ENCODE data around the gene MMRN2. TPM values are rescaled to one million over a fixed set of nuclear protein-coding genes. Genes with fewer than 3 reads are reported as not detected.
"Not testable (repeated sequence)": the region's sequence is repeated elsewhere in the genome, so short reads cannot be mapped to it uniquely, and the experiment has no call there.

The MMRN2 gene
- 2.3 TPM for polyA plus RNA-seq (2012; ENCODE audit: missing spikeins)

GRCh38 chr10:86957471-86958115 is at the start of gene MMRN2:
Gene MMRN2 (minus strand): TSS chr10:86957615. CDS start chr10:86957541, 74 bp downstream.
- FAIRE-seq (no peak), DNase-seq (ENCODE audit: insufficient read length) (no peak)
- TF ChIP-seq POLR2AphosphoS5 (IDR thresholded peaks at IDR 0.05; ENCODE audit: low read depth, low read length) (no peak), TAF1 (IDR thresholded peaks at IDR 0.05; ENCODE audit: borderline replicate concordance, low read depth, low read length) (no peak), POLR2A (IDR thresholded peaks at IDR 0.05; ENCODE audit: low read depth, low read length) (no peak)

- DNase-seq (ENCODE audit: insufficient read length); FAIRE-seq: not testable (repeated sequence)
Measured at GRCh38 chr10:87007124-87007523, 49.7 kb upstream of the MMRN2 start.

- FAIRE-seq: no peak
- DNase-seq (ENCODE audit: insufficient read length): no peak
Measured at GRCh38 chr10:87000491-87000890, 43.1 kb upstream of the MMRN2 start.

GRCh38 chr10:86999802-87000403 is 42.5 kb upstream of the MMRN2 start:
- FAIRE-seq; DNase-seq (ENCODE audit: insufficient read length): not testable (repeated sequence)

More at GRCh38 chr10:87000491-87000890, 43.1 kb upstream of the MMRN2 start:
- no peak for TF ChIP-seq TAF1 (IDR thresholded peaks at IDR 0.05; ENCODE audit: borderline replicate concordance, low read depth, low read length)
- TF ChIP-seq POLR2A (IDR thresholded peaks at IDR 0.05; ENCODE audit: low read depth, low read length): no peak
- TF ChIP-seq POLR2AphosphoS5 (IDR thresholded peaks at IDR 0.05; ENCODE audit: low read depth, low read length): no peak

GRCh38 chr10:86992929-86993328 is 35.5 kb upstream of the MMRN2 start:
- TF ChIP-seq POLR2A (IDR thresholded peaks at IDR 0.05; ENCODE audit: low read depth, low read length): no peak
- TF ChIP-seq TAF1 (IDR thresholded peaks at IDR 0.05; ENCODE audit: borderline replicate concordance, low read depth, low read length): no peak
- TF ChIP-seq POLR2AphosphoS5 (IDR thresholded peaks at IDR 0.05; ENCODE audit: low read depth, low read length): no peak
- DNase-seq (ENCODE audit: insufficient read length) (no peak), FAIRE-seq (no peak)

- TF ChIP-seq TAF1 (IDR thresholded peaks at IDR 0.05; ENCODE audit: borderline replicate concordance, low read depth, low read length): no peak
- no peak for TF ChIP-seq POLR2AphosphoS5 (IDR thresholded peaks at IDR 0.05; ENCODE audit: low read depth, low read length)
- TF ChIP-seq POLR2A (IDR thresholded peaks at IDR 0.05; ENCODE audit: low read depth, low read length): no peak
- no peak for DNase-seq (ENCODE audit: insufficient read length)
- no peak for FAIRE-seq
Measured at GRCh38 chr10:86992456-86992855, 35.0 kb upstream of the MMRN2 start.

GRCh38 chr10:86991362-86991761 is 33.9 kb upstream of the MMRN2 start:
- not testable (repeated sequence) for DNase-seq (ENCODE audit: insufficient read length); FAIRE-seq

- TF ChIP-seq POLR2A (IDR thresholded peaks at IDR 0.05; ENCODE audit: low read depth, low read length): no peak
- no peak for TF ChIP-seq POLR2AphosphoS5 (IDR thresholded peaks at IDR 0.05; ENCODE audit: low read depth, low read length)
- TF ChIP-seq TAF1 (IDR thresholded peaks at IDR 0.05; ENCODE audit: borderline replicate concordance, low read depth, low read length): no peak
- no peak for FAIRE-seq
Measured at GRCh38 chr10:86988520-86988919, 31.1 kb upstream of the MMRN2 start.

GRCh38 chr10:86984498-86984897 is 27.1 kb upstream of the MMRN2 start:
- FAIRE-seq; DNase-seq (ENCODE audit: insufficient read length): not testable (repeated sequence)

More at GRCh38 chr10:86988520-86988919, 31.1 kb upstream of the MMRN2 start:
- DNase-seq (ENCODE audit: insufficient read length): no peak

- TF ChIP-seq TAF1 (IDR thresholded peaks at IDR 0.05; ENCODE audit: borderline replicate concordance, low read depth, low read length): no peak
- DNase-seq (ENCODE audit: insufficient read length) (no peak), FAIRE-seq (no peak)
Measured at GRCh38 chr10:86981716-86982115, 24.3 kb upstream of the MMRN2 start.

GRCh38 chr10:86981020-86981419 is 23.6 kb upstream of the MMRN2 start:
- not testable (repeated sequence) for DNase-seq (ENCODE audit: insufficient read length); FAIRE-seq

GRCh38 chr10:86979977-86980448 is 22.6 kb upstream of the MMRN2 start:
- TF ChIP-seq POLR2AphosphoS5 (IDR thresholded peaks at IDR 0.05; ENCODE audit: low read depth, low read length): no peak
- TF ChIP-seq TAF1 (IDR thresholded peaks at IDR 0.05; ENCODE audit: borderline replicate concordance, low read depth, low read length): no peak
- TF ChIP-seq POLR2A (IDR thresholded peaks at IDR 0.05; ENCODE audit: low read depth, low read length): no peak
- no peak for FAIRE-seq
- DNase-seq (ENCODE audit: insufficient read length): no peak

GRCh38 chr10:86979296-86979818 is 21.9 kb upstream of the MMRN2 start:
- no peak for FAIRE-seq
- TF ChIP-seq POLR2A (IDR thresholded peaks at IDR 0.05; ENCODE audit: low read depth, low read length) (no peak), POLR2AphosphoS5 (IDR thresholded peaks at IDR 0.05; ENCODE audit: low read depth, low read length) (no peak), TAF1 (IDR thresholded peaks at IDR 0.05; ENCODE audit: borderline replicate concordance, low read depth, low read length) (no peak)
- DNase-seq (ENCODE audit: insufficient read length): no peak

- DNase-seq (ENCODE audit: insufficient read length); FAIRE-seq: not testable (repeated sequence)
Measured at GRCh38 chr10:86978457-86978856, 21.0 kb upstream of the MMRN2 start.
